Prostate gland (tissue), 2 donors: ENCODE data around the gene NSUN3.

Experiments
- POLR2A ChIP-seq: fragments of 450-650 bp; IDR thresholded peaks from one replicate; pipeline ENCODE4 v1.6.1; 2016; ENCODE audit warnings: antibody characterized with exemption, mild to moderate bottlenecking
- POLR2AphosphoS5 ChIP-seq: sonication (generic); formaldehyde crosslinking; IDR thresholded peaks from one replicate; pipeline ENCODE4 v1.6.1; 2017; ENCODE audit warnings: antibody characterized with exemption
- TF ChIP-seq, protein P1 (sequence below), 4 experiments: fragments of 200-600 bp in 2 of 4; fragments of 450-650 bp in 2 of 4; sonication (generic) in 2 of 4; IDR thresholded peaks; 1 replicate in 3 of 4; 2 replicates in 1 of 4; pipeline ENCODE4 v1.5.1; 2016 to 2019; ENCODE audit warnings: antibody characterized with exemption in 4 of 4, mild to moderate bottlenecking in 2 of 4, moderate library complexity in 2 of 4

GRCh38 chr3:94136133-94136532 lies 73.3 kb downstream of the NSUN3 start:
- TF ChIP-seq, protein P1, sequence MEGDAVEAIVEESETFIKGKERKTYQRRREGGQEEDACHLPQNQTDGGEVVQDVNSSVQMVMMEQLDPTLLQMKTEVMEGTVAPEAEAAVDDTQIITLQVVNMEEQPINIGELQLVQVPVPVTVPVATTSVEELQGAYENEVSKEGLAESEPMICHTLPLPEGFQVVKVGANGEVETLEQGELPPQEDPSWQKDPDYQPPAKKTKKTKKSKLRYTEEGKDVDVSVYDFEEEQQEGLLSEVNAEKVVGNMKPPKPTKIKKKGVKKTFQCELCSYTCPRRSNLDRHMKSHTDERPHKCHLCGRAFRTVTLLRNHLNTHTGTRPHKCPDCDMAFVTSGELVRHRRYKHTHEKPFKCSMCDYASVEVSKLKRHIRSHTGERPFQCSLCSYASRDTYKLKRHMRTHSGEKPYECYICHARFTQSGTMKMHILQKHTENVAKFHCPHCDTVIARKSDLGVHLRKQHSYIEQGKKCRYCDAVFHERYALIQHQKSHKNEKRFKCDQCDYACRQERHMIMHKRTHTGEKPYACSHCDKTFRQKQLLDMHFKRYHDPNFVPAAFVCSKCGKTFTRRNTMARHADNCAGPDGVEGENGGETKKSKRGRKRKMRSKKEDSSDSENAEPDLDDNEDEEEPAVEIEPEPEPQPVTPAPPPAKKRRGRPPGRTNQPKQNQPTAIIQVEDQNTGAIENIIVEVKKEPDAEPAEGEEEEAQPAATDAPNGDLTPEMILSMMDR (IDR thresholded peaks at IDR 0.05), result no peak
- no peak for TF ChIP-seq POLR2AphosphoS5
- no peak for TF ChIP-seq POLR2A
